PFSK-1 (cell line): ENCODE results near the gene WDR48.

Source experiments
- FOXP2 ChIP-seq: optimal IDR thresholded peaks from 2 replicates; pipeline ENCODE3; 2011; ENCODE audit warnings: borderline replicate concordance, control low read depth, inconsistent platforms; ENCODE audit not compliant: insufficient read depth; ENCODE audit errors: extremely low read length, extremely low read depth
- POLR2AphosphoS5 ChIP-seq: IDR thresholded peaks from 2 replicates; pipeline ENCODE4 v1.6.1; 2012; ENCODE audit warnings: low read depth, mild to moderate bottlenecking, control low read depth, low read length, moderate library complexity
- TAF1 ChIP-seq: IDR thresholded peaks from 2 replicates; pipeline ENCODE4 v1.6.1; 2012; ENCODE audit warnings: low read length, control low read depth, borderline replicate concordance; ENCODE audit not compliant: insufficient read depth

GRCh38 chr3:39022286-39022630 lies 29.6 kb upstream of the WDR48 start:
- TF ChIP-seq FOXP2 (no peak), TAF1 (no peak), POLR2AphosphoS5 (no peak)
